NCI-H187 (cell line): ENCODE measurements around the gene SLC19A1.

ENCODE experiments used
- DNase-seq, 2 experiments: peaks; one replicate each; lab custom pipeline; 2025; lab: John Stamatoyannopoulos, UW

SLC19A1 gene

DNA sequence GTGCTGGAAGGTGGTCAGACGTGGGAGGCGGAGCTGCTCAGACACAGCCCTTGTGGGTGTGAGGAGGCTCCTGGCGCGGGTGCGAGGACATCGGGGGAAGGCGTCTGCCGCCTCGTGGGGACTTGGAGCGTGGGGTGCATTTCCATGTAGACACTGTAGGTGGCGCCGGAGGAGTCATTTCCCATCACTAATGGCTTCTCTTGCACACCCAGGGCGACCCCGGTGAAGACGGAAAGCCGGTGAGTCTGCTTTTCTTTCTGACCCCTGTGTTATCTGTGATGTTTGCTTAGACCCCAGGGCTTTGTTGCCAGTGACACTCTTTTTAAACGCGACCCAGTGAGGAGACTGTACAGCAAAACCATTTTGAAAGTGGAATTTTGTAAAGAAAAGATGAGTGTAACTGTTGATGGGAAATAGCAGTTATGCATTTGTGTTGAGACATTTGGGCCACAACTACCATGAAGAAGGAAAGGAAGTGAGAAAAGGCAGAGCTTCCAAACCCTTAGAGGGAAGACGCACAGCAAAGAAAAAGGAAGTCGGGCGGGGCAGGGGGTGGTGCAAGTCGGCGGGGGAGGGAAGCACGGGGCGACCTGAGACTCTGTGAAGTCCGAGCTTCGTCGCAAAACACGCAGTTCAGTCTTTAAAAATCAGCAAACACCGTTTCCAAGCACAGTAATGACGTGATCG lies 64.0 kb downstream of the SLC19A1 start:
- no peak for DNase-seq

DNA sequence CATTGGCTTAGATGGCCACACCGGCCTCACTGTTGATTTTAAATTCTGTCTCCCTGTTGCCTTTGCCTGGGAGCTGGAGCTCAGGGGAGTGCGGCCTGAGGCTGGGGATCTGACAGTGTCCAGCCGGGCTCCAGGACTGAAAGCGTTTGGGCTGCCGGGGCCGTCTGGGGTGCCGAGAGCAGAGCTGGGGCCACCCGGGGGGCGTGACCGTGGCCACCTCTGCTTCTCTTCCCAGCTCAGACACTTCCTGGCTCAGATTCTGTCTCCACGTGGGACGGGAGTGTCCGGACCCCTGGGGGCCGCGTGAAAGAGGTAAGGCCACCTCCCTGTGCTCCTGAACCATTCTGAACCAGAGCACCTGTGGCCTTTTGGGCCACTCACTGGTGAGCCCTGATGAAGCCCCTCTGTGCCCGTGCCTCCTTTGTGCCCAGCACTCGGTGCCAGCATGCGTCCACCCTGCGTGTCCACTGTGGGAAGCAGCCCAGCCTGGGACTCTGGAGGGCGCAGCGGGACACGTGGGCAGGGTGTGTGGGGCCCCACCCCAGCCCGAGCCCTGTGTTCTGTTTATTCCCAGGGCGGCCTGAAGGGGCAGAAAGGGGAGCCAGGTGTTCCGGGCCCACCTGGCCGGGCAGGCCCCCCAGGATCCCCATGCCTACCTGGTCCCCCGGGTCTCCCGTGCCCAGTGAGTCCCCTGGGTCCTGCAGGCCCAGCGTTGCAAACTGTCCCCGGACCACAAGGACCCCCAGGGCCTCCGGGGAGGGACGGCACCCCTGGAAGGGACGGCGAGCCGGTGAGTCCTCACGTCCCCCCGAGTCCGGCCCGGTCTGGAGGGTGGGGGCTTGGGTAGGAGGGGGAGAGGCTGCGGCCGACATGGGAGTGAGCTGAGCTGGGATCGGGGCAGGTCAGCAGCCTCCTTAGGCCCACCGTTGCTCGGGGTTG lies 64.8 kb downstream of the SLC19A1 start:
- DNase-seq = no peak

DNA sequence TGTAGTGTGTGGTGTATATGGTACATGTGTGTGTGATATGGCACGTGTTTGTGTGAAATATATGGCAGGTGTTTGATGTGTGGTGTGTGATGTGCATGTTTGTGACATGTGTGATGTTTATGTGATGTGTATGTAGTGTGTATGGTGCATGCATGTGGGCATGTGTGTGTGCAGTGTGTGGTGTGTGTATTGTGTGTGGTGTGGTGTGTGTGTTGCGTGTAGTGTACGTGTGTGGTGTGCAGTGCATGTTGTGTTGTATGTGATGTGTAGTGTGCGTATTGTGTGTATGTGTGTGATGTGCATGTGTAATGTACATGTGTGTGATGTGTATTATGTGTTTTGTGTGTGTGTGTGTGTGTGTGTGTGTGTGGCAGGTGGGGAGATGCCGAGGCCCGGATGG lies 65.7 kb downstream of the SLC19A1 start:
- DNase-seq = no peak

DNA sequence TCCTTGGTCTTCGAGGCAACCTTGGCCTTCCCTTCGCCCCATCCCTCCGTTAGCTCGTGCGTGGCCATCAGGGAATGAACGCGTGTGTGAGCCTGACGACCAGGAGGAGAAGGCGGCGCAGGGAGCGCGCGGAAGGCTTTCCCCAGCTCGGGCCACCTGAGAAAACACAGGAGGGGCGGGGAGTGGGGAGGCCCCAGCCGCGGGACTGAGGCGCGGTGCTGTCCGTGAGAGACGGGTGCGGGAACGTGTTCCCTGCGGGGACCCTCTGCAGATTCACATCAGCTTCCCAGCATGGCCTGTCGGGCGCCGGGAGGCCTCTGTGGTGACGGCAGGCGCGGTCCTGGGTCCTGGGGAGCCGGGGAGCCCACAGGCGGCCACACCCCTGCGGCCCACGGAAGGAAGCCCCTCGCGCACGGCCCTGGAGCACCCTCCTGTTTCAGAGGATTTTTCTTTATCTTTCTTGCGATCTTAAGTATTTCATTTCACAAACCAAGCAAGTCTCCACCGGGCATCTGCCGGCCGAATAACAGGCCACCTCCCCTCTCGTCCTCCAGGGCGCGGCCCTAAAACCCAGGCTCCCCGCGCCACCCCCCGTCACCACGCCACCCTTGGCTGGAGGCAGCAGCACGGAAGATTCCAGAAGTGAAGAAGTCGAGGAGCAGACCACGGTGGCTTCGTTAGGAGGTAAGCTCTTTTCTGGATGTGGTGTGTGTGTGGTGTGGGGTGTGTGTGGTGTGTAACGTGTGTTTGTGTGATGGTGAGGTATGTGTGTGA lies 66.3 kb downstream of the SLC19A1 start:
- no peak for DNase-seq

DNA sequence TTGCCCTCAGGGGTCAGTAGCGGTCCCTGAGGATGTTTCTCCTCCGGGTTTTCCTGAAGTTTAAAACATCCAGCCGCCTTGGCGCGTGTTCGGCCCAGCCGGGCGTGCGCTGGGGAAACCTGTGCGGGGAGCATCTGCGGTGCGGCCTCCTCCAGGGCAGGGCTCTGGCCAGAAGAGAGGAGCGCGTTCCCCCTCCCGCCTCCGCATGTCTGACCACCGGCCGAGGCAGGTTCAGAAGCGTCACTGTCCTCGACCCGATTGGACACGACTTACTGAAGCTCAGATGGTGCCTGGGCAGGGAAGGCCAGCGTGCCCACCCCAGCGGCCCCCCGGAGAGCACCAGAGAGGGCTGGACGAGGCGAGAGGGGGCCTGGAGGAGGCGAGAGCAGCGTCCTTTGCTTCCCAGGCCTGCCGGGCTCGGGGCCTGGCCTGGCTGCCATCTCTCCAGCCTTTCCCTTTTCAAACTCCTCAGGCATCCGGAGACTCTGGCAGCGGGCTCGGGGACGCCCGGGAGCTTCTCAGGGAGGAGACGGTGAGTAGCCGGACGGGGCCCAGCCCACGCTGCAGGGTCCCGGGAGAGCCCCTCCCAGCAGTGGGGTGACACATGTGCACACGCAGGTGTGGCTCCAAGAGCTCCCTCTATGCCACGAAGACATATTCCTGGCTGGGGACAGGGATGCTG lies 67.1 kb downstream of the SLC19A1 start:
- DNase-seq = no peak

DNA sequence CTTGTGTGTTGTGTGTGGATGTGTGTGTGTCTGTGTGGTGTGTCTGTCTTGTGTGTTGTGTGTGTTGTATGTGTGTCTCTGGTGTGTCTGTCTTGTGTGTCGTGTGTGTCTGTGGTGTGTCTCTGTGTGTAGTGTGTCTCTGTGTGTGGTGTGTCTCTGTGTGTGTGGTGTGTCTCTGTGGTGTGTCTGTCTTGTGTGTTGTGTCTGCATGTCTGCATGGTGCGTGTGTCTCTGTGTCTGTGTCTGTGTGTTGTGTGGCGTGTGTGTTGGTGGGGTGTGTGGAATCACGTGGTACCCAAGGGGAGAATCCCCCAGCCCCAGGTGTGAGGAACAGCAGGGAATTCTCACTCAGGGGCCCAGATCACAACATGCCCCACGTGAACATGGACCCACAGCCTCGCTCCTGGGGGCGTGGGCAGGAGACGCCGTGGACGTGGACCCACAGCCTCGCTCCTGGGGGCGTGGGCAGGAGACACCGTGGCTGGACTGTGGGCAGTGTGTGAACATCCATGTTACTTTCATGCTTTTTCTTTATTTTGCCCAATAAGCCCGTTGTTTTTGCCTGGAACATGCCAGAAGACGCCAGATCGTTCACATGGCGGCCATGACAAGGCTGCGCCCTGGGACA lies 67.8 kb downstream of the SLC19A1 start:
- no peak for DNase-seq

DNA sequence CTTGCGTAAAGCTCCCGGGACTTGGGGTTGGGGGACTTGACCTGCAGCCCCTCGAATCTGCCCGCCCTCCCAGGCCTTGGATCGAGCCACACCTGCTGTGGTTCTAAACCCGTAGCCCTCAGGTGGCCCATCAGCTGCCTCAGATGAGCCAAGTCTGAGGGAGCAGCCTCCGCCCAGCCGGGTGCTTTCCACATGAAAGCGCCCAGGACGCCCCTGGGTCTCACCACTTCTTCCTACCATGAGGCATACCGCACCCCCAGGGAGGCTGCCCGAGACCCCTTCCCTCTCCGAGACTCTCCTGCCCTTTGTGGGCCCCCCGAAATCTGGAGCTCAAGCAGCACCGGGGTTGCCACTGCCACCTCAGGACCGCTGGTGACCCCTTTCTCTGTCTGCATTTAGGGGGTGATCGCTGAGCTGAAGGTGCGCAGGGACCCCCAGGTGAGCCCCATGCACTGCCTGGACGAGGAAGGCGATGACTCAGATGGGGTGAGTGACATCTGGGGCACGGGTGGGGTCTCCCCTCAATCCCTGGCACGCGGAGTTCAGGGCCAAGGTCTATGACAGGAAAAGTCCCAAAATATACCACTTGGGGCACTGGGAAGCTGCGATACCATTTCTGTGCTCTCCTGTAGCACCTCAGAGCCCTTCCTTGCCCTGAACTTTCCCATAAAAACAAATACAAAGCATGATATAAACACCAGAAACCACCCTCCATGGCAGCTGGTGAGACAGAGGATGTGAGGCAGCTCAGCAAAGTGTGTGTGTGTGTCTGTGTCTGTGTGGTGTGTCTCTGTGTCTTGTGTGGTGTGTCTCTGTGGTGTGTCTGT lies 68.5 kb downstream of the SLC19A1 start:
- DNase-seq = no peak

DNA sequence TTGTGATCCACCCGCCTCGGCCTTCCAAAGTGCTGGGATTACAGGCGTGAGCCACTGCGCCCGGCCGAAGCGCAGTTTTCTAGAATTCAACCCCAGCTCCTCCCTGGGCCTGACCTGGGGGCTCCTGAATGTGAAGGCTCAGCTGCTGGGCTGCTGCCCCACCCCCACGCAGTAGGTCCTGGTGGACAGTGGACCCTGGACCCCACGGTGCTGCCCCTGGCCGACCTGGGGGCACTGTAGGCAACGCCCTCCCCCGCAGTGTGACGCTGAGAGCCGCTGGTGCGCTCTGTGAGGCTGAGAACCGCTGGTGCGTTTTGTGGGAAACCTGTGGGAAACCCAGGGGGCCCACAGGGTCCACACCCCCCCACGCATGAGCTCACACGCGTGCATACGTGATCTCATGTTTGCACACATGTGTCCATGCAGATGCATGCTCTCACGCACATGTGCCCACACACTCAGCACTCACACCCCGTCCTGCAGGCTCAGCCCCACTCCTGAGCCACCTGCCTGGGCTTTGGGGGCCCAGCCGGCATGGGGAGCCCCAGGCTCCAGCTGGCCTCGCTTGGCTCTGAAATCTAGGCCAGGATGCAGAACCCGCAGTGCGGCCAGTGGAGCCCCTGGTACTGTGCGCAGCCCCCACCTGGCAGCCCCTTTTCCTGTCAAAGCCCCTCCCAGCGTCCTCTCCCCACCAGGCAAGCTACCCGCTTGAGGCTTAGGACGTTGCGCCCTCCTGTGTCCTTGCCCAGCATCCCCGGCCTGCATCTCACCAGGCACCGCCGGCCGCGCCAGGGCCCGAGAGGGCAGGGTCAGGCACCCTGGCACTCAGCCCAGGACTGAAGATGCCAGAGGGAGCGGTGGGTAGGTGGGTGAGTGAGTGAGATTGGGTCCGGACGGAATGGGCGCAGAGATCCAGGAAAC lies 69.5 kb downstream of the SLC19A1 start:
- no peak for DNase-seq

DNA sequence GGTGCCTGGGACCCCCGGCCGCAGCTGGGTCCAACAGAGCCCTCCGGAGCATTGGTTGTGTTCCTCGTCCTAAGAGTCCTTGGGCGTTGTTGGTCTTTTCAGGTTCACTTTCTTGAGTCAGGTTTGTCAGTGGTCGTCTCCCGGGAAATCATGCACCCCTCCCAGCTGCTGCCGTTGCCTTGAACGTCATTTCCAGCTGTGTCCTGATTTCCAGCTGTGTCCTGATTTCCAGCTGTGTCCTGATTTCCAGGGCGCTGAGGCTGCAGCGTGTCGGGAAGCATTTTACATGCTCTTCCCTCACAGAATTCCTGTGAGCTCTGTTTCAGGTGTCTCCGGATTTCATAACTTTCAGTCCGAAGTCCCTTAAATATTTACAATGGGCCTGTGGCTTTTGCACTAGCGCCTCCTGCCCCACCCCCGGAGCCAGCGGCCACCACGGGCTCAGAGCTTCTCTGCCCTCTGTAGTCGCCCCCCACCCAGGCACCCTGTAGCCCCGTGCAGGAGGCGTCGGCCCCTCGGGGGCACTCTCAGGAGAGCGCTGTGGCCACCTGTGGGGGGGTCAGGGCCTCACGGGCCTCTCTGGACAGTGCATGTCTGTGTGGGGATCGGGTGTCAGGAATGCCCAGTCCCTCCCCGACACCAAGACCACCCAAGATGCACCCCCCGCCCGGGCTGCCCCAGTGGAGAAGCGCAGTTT lies 70.6 kb downstream of the SLC19A1 start:
- DNase-seq = no peak

DNA sequence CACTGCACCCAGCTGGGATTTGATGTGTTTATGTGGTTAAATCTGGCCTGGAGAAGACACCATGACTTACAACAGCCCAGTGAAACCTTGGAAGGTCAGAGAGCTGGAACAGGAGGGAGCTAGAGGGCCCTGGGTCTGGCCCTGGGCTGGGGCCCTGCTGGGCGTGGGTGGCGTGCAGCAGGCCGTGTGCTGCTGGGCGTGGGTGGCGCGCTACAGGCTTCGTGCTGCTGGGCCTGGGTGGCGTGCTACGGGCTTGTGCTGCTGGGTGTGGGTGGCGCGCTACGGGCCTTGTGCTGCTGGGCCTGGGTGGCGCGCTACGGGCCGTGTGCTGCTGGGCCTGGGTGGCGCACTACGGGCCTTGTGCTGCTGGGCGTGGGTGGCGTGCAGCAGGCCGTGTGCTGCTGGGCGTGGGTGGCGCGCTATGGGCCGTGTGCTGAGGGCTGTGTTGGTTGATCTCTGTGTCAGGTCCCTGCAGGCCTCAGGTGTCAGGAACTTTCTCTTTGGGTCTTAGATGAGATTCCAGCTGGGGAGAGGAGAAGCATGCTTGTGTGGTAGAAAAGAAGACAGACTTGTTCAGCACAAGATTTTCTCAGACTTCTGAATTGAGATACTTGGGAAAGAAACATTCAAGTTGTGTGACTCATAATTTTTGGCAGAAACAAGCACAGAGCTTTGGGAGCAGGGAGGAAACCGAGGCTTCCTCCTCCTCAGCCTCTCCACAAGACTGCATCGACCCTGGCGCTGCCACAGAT lies 71.3 kb downstream of the SLC19A1 start:
- no peak for DNase-seq

DNA sequence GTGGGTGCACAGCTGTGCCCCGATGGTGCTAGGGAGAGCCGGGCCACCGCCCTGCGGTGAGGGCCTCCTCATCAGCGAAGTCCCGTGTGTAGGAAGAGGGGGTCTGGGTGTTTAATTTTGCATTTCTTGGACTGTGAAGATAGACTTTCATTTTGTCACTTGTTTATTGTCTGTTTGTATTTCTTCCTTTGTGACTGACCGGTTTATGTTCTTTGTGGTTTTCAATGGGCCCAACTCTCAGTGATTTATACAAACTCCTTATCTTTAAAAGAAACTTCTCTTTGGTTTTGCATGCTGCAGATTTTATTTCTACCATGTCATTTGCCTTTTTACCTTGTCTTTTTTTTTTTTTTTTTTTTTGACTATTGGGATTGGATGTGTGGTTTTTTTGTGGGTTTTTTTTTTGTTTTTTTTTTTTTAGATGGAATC lies 72.1 kb downstream of the SLC19A1 start:
- no peak for DNase-seq

DNA sequence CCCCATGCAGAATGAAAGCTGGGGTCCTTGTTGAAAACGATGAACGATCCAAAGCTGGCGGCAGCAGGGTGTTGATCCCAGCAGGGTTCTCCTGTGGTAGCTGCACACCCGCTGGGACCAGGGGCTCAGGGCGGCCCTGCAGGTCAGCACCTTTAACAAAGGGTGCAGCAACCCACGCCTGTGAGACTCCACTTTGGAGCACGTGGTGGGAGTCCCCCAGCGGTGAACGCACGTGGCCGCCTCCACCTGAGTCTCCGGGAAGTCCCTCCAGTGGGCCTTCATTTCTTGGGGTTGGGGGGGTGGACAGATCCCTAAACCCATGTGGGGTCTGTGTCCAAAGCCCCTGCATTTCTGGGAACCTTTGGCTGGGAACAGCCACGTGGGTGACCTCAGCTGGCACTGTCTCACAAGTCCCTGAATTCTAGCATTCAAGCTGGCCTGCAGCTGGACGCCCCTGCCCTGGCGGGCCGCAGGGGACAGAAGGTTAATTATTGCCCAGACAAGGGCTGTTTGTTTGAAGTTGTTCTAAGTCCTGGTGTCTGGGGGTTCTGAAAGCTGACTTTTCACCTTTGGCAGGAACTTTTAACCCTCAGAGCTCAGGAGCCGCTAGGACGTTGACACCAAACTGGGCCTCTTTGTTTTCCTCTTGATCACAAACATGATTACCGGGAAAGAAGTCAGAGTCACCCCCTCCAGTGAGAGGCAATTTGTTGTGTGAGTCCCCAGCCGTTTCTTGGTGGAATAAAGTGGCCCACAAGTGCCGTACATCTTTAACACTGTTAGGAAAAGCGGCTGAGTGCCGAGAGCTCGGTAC lies 72.8 kb downstream of the SLC19A1 start:
- no peak for DNase-seq

DNA sequence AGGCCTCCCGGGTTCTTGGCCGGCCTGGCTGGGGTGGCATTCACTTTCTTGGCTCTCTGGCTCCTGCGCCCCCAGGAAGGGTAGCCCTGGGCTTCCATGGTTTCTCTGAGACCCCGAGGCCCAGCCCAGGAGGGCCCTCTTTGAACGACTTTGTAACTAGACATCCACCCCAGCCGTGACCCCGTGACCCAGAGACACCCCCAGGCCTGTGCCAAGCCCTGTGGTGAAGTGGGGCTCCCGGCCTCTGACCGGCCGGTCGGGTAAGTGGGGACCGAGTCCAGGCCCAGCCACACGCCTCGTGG lies 73.3 kb downstream of the SLC19A1 start:
- no peak for DNase-seq

DNA sequence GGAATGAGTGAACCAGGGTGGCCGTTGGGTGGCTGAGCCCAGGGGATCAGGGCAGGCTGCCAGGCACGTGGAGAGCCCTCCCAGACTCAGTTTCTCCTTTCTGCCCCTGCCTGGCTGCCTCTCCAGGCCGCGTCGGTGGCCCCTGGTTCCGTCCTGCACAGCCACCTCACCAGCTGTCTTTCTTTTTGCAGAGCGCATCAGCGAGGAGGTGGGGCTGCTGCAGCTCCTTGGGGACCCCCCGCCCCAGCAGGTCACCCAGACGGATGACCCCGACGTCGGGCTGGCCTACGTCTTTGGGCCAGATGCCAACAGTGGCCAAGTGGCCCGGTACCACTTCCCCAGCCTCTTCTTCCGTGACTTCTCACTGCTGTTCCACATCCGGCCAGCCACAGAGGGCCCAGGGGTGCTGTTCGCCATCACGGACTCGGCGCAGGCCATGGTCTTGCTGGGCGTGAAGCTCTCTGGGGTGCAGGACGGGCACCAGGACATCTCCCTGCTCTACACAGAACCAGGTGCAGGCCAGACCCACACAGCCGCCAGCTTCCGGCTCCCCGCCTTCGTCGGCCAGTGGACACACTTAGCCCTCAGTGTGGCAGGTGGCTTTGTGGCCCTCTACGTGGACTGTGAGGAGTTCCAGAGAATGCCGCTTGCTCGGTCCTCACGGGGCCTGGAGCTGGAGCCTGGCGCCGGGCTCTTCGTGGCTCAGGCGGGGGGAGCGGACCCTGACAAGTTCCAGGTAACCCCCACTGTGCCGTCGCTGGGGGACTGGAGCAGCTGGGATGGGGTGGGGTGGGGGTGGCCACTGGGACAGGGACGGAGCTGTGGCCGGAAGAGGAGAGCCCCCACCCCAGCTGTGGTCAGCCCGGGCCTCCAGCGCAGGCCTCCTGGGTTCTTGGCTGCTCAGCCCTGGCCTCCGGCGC lies 73.9 kb downstream of the SLC19A1 start:
- no peak for DNase-seq

DNA sequence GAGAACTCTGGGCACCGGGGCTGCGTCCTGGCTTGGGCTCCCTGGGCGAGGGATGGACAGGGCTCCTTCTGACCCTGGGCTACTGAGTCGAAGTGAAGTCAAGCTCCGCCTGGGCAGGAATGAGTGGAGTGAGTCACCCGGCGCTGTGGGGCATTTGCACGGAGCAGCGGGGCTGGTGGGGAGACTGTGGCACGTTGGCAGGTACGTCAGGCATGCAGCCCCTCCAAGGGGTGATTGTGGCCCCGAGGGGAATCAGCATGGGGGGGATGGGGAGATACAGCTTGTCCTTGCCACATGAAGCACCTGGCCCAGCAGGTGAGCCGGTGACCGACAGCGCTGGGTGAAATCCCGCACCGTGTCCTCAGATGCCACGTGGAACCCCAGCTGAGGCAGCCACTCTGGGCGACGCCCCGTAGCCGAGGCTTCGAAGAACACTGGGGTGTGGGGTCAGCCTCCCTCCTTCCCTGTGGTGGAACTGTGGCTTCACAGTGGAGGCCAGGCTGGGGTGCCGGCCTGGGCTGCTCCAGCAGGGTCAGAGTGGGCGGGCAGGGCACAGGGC lies 74.9 kb downstream of the SLC19A1 start:
- no peak for DNase-seq
